Mucosa of descending colon (tissue), 3 donors: Measurements from ENCODE around the gene RAB11FIP5. TPM values are rescaled to one million over a fixed set of nuclear protein-coding genes. Genes with fewer than 3 reads are reported as not detected.

Experiments used
- ATAC-seq: fragments of 200-7000 bp; cut with Tn5 transposase; one replicate; pipeline ENCODE4 v1.9.1; 2020; ENCODE audit warnings: mild to moderate bottlenecking, moderate library complexity
- DNase-seq, 3 donors: peaks; one replicate each; pipeline ENCODE4 v3.0.0-alpha.2; 2020
- H3K36me3 ChIP-seq: fragments of 200-600 bp; one replicate; pipeline ENCODE4 v1.8.0; 2021; ENCODE audit warnings: low read depth, mild to moderate bottlenecking
- H3K4me1 ChIP-seq: fragments of 200-600 bp; one replicate; pipeline ENCODE4 v1.8.0; 2021; ENCODE audit warnings: low read depth, mild to moderate bottlenecking
- H3K4me3 ChIP-seq: fragments of 200-600 bp; one replicate; pipeline ENCODE4 v1.8.0; 2021; ENCODE audit warnings: mild to moderate bottlenecking
- H3K9me3 ChIP-seq: fragments of 200-600 bp; one replicate; pipeline ENCODE4 v1.8.0; 2021; ENCODE audit warnings: mild to moderate bottlenecking
- intact Hi-C, 2 donors: fragments of 100-400 bp; cut with DNase I in 1 of 2; cut with micrococcal nuclease in 1 of 2; formaldehyde crosslinking; loops; one replicate each; pipeline versions ENCODE4 v1.11.0 to v1.11.1; 2022; cut with DNase I, micrococcal nuclease
- total RNA-seq, 3 donors: library from RNA; stranded (reverse); fragmentation: NEBNext Ultra II Directional in 2 of 3; extraction: Animal tissue kit (Norgen Biotek cat#: 25700) in 2 of 3; gene quantifications; one replicate each; pipeline versions ENCODE4 v1.2.1 to v1.2.4, GENCODE V29; 2021 to 2023
- TF ChIP-seq, protein P1 (sequence below): fragments of 200-600 bp; IDR thresholded peaks from one replicate; pipeline ENCODE4 v1.8.0; 2022; ENCODE audit warnings: antibody characterized with exemption, mild to moderate bottlenecking
- donor health status: DM: no; HTN: no; CAD: no; lungs with moderate emphysema.
- donor health status: DM: no; HTN: no; CAD: no.
- donor health status: DM: no; HTN: yes; CAD: no.

RAB11FIP5 gene
- total RNA-seq, 3 donors from 2014 or later, result 17.8 to 27.9 (median 18.3) TPM

GRCh38 chr2:73074110-73075069 is 38.4 kb downstream of the RAB11FIP5 start:
- Histone ChIP-seq H3K4me3 (no peak overlapping the region), H3K36me3 (no peaks in the 10 kb centered on the region), H3K9me3 (no peaks in the 10 kb centered on the region), H3K4me1 (peaks cover 15% of the 10 kb centered on the region)
- DNase-seq, result no peak
- TF ChIP-seq, protein P1, sequence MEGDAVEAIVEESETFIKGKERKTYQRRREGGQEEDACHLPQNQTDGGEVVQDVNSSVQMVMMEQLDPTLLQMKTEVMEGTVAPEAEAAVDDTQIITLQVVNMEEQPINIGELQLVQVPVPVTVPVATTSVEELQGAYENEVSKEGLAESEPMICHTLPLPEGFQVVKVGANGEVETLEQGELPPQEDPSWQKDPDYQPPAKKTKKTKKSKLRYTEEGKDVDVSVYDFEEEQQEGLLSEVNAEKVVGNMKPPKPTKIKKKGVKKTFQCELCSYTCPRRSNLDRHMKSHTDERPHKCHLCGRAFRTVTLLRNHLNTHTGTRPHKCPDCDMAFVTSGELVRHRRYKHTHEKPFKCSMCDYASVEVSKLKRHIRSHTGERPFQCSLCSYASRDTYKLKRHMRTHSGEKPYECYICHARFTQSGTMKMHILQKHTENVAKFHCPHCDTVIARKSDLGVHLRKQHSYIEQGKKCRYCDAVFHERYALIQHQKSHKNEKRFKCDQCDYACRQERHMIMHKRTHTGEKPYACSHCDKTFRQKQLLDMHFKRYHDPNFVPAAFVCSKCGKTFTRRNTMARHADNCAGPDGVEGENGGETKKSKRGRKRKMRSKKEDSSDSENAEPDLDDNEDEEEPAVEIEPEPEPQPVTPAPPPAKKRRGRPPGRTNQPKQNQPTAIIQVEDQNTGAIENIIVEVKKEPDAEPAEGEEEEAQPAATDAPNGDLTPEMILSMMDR, result no peak
- ATAC-seq, result no peak
- intact Hi-C loops, result no loop called here

GRCh38 chr2:73072416-73072815 is 40.3 kb downstream of the RAB11FIP5 start:
- TF ChIP-seq, protein P1, result no peak
- no peaks in the 10 kb centered on the region for H3K9me3 ChIP-seq
- H3K36me3 ChIP-seq, result no peaks in the 10 kb centered on the region
- ATAC-seq (no peak), DNase-seq (no peak)
- no peak overlapping the region for H3K4me3 ChIP-seq
- H3K4me1 ChIP-seq, result peaks cover 17% of the 10 kb centered on the region
- intact Hi-C loops, result no loop called here

DNA sequence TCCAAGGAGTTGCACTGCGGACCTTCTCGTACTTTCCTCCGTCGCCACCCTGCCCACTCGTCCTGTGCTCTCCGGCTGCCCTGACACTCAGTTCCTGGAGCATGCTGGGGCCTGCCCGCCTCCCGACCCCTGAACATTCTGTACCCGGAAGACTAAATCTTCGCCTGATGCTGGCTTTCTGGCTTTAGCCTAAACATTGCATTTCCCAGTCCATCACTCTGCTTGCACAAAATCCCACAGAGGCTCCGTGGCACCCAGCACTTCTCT is 40.7 kb downstream of the RAB11FIP5 start:
- no peaks in the 10 kb centered on the region for H3K36me3 ChIP-seq
- peak in 2 of 3 donors; percentile 41 to 76 for DNase-seq
- ATAC-seq, result peak; percentile 14
- intact Hi-C loops, result no loop called here
- TF ChIP-seq, protein P1, result no peak
- H3K4me1 ChIP-seq, result peaks cover 17% of the 10 kb centered on the region
- H3K9me3 ChIP-seq, result no peaks in the 10 kb centered on the region
- H3K4me3 ChIP-seq, result peak overlapping the region; percentile 67

GRCh38 chr2:73071360-73072128 is 41.2 kb downstream of the RAB11FIP5 start, which contains the start of gene SFXN5:
Gene SFXN5 (minus strand): TSS chr2:73071712. CDS start chr2:73071705, 7 bp downstream.
- Histone ChIP-seq H3K4me1 (peaks cover 17% of the 10 kb centered on the region), H3K9me3 (no peaks in the 10 kb centered on the region), H3K4me3 (peak within 1 kb of the TSS; percentile 67), H3K36me3 (no peaks in the 10 kb centered on the region)
- DNase-seq (peak; percentile 98 to 100 (median 99)), ATAC-seq (peak; percentile 94)
- TF ChIP-seq, protein P1, result peak; percentile 12
- intact Hi-C loops, result no loop called here

- peaks cover 17% of the 10 kb centered on the region for H3K4me1 ChIP-seq
- intact Hi-C loops, result no loop called here
- H3K4me3 ChIP-seq, result peak overlapping the region; percentile 67
- peak; percentile 29 for ATAC-seq
- TF ChIP-seq, protein P1, result no peak
- peak; percentile 44 to 78 (median 72) for DNase-seq
- no peaks in the 10 kb centered on the region for H3K36me3 ChIP-seq
- H3K9me3 ChIP-seq, result no peaks in the 10 kb centered on the region
Observed at GRCh38 chr2:73070643-73071359, 41.9 kb downstream of the RAB11FIP5 start.
